K562 (cell line): ENCODE measurements around the gene RNF114. TPM values are rescaled to one million over a fixed set of nuclear protein-coding genes. Genes with fewer than 3 reads are reported as not detected.

Experiments
- CHD2 ChIP-seq: IDR thresholded peaks from 2 replicates; pipeline ENCODE4 v1.6.1; 2011; ENCODE audit warnings: low read depth, low read length
- KAT7 ChIP-seq: sonication (generic); formaldehyde crosslinking; IDR thresholded peaks from 2 replicates; pipeline ENCODE4 v1.8.0; 2022; ENCODE audit warnings: missing genetic modification reagents, mild to moderate bottlenecking, borderline replicate concordance
- KDM4B ChIP-seq, 2 experiments: fragments of 450-650 bp in 1 of 2; sonication (generic) in 1 of 2; IDR thresholded peaks; 2 replicates each; pipeline ENCODE4 v1.6.1; 2016 to 2017; ENCODE audit warnings: borderline replicate concordance in 2 of 2, antibody characterized with exemption in 1 of 2, low read depth in 1 of 2, mild to moderate bottlenecking in 1 of 2
- PHB2 ChIP-seq: fragments of 450-650 bp; IDR thresholded peaks from 2 replicates; pipeline ENCODE4 v1.6.1; 2017; ENCODE audit warnings: low read depth
- PRMT5 ChIP-seq: sonication (generic); formaldehyde crosslinking; IDR thresholded peaks from 2 replicates; pipeline ENCODE4 v1.5.0; 2020; ENCODE audit warnings: missing genetic modification reagents
- RAD51 ChIP-seq: fragments of 450-650 bp; IDR thresholded peaks from 2 replicates; pipeline ENCODE4 v1.7.1; 2016; ENCODE audit warnings: low read depth, mild to moderate bottlenecking, borderline replicate concordance
- RBM17 ChIP-seq: fragments of 200-400 bp; formaldehyde crosslinking; IDR thresholded peaks from 2 replicates; pipeline ENCODE4 v1.6.1; 2017; ENCODE audit warnings: low read depth, mild to moderate bottlenecking, low read length, borderline replicate concordance
- SRSF7 ChIP-seq: fragments of 200-400 bp; formaldehyde crosslinking; optimal IDR thresholded peaks from 2 replicates; pipeline ENCODE3; 2017; ENCODE audit warnings: mild to moderate bottlenecking, low read depth, low read length
- TAL1 ChIP-seq: fragments of 450-650 bp; IDR thresholded peaks from 2 replicates; pipeline ENCODE4 v1.6.1; 2016; ENCODE audit warnings: mild to moderate bottlenecking
- YY1 ChIP-seq, 3 experiments: IDR thresholded peaks; 2 replicates each; pipeline ENCODE4 v1.6.1; 2011; ENCODE audit warnings: low read length in 2 of 3, mild to moderate bottlenecking in 2 of 3, moderate library complexity in 2 of 3, borderline replicate concordance in 1 of 3, control low read depth in 1 of 3, low read depth in 1 of 3; ENCODE audit not compliant: insufficient read depth in 3 of 3, insufficient replicate concordance in 2 of 3, control insufficient read depth in 1 of 3, insufficient read length in 1 of 3; ENCODE audit errors: extremely low read depth in 1 of 3
- polyA plus RNA-seq, 8 experiments: library from polyadenylated mRNA; depleted of rRNA in 4 of 8; stranded (reverse) in 5 of 8; unstranded in 3 of 8; fragments of >200 nt; fragmentation: Nextera tagmentation in 2 of 8; fragmentation: Illumina TruSeq in 1 of 8; extraction: Ambion mirVana in 2 of 8; extraction: Trizol in 1 of 8; gene quantifications; 2 replicates each; pipeline versions ENCODE4 v1.2.1 to v1.2.3, GENCODE V29; 2011 to 2014; ENCODE audit warnings: inconsistent platforms in 1 of 8, missing spikeins in 1 of 8
- total RNA-seq, 7 experiments: library from RNA; depleted of rRNA in 6 of 7; stranded (reverse); fragments of >200 nt in 6 of 7; fragmentation: Illumina TruSeq in 2 of 7; extraction: Trizol in 2 of 7; gene quantifications; 2 replicates each; pipeline versions ENCODE4 v1.2.1 to v1.2.3, GENCODE V29; 2011 to 2021; ENCODE audit warnings: low replicate concordance in 1 of 7
- TF ChIP-seq, protein P1 (sequence below): fragments of 250-450 bp; sonication (Bioruptor Pico); IDR thresholded peaks from 2 replicates; pipeline ENCODE4 v1.6.1; 2021; ENCODE audit warnings: mild to moderate bottlenecking
- TF ChIP-seq, protein P2 (sequence below): fragments of 250-450 bp; sonication (Bioruptor Pico); IDR thresholded peaks from 2 replicates; pipeline ENCODE4 v1.8.0; 2021; ENCODE audit warnings: mild to moderate bottlenecking, moderate library complexity
- TF ChIP-seq, protein P3 (sequence below): fragments of 250-450 bp; sonication (Bioruptor Pico); IDR thresholded peaks from 2 replicates; pipeline ENCODE4 v1.9.0; 2021; ENCODE audit warnings: mild to moderate bottlenecking, inconsistent platforms
- TF ChIP-seq, protein P4 (sequence below): sonication (generic); formaldehyde crosslinking; IDR thresholded peaks from 2 replicates; pipeline ENCODE4 v1.8.0; 2022; ENCODE audit warnings: mild to moderate bottlenecking, missing genetic modification reagents
- TF ChIP-seq, protein P5 (sequence below): sonication (generic); formaldehyde crosslinking; IDR thresholded peaks from 2 replicates; pipeline ENCODE4 v1.8.0; 2023; ENCODE audit warnings: mild to moderate bottlenecking, missing genetic modification reagents
- TF ChIP-seq, protein P6 (sequence below): fragments of 450-650 bp; conservative IDR thresholded peaks from 2 replicates; pipeline ENCODE4 v1.6.1; 2016; ENCODE audit warnings: missing genetic modification characterization, low read depth, mild to moderate bottlenecking, control low read depth, missing compliant biosample characterization

RNF114 gene
- total and polyA plus RNA-seq, 9 of the 15 experiments (the other 6 are each of a cell fraction or from before 2014, with no cell fraction given): 38.6 to 111 (median 62.6) TPM

DNA sequence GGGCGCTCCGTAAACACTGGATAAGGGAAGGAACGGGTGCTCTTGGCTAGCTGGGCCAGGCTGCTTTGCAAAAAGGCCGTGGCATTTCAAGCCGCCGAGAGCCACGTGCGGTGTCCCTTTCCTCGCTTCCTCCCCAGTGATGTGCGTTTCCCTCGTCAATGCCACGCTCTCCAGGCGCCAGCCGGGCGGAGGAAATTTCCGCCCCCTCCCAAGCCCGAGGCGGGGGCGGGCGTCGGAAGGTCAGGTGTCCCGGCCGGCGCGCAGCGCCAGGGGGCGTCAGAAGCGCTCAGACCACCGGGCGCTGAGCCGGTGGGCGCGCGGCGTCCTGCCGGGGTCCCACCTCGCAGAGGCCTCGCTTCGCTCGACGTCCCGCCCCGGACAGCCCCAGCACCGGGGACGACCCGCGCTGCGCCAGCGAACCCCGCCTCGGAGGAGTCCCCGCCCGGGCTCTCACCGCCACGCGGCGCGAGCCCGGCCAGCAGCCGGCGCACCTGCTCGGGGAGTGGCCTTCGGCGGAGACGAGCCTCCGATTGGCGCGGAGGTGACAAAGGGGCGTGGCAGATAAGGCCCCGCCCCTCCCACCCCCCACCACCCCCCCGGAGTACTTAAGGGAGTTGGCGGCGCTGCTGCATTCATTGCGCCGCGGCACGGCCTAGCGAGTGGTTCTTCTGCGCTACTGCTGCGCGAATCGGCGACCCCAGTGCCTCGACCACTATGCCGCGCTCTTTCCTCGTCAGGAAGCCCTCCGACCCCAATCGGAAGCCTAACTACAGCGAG, 46.3 kb downstream of the RNF114 start, which contains the start of gene SNAI1 (continued):
- TF ChIP-seq, protein P1, sequence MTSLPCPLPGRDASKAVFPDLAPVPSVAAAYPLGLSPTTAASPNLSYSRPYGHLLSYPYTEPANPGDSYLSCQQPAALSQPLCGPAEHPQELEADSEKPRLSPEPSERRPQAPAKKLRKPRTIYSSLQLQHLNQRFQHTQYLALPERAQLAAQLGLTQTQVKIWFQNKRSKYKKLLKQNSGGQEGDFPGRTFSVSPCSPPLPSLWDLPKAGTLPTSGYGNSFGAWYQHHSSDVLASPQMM (CRISPR knock-in tag): no peak
- TF ChIP-seq CHD2 (no peak), RBM17 (no peak), YY1 (IDR thresholded peaks at IDR 0.05; ENCODE audit: borderline replicate concordance in 1 of 3, control insufficient read depth in 1 of 3, extremely low read depth in 1 of 3, insufficient read depth in 3 of 3, insufficient read length in 1 of 3, insufficient replicate concordance in 2 of 3, low read depth in 1 of 3, low read length in 2 of 3) (peak in 1 of 3 experiments; percentile 39), KAT7 (CRISPR knock-in tag) (no peak; the same call in 1 of the 2 replicates), RAD51 (0 out of 2 replicates have a peak, but pooled peaks have one; percentile 11), SRSF7 (no peak), PHB2 (no peak), PRMT5 (CRISPR knock-in tag) (peak; percentile 72; the same call in 1 of the 2 replicates), TAL1 (no peak), KDM4B (IDR thresholded peaks at IDR 0.05; ENCODE audit: borderline replicate concordance in 2 of 2, low read depth in 1 of 2) (no peak)
- TF ChIP-seq, protein P2, sequence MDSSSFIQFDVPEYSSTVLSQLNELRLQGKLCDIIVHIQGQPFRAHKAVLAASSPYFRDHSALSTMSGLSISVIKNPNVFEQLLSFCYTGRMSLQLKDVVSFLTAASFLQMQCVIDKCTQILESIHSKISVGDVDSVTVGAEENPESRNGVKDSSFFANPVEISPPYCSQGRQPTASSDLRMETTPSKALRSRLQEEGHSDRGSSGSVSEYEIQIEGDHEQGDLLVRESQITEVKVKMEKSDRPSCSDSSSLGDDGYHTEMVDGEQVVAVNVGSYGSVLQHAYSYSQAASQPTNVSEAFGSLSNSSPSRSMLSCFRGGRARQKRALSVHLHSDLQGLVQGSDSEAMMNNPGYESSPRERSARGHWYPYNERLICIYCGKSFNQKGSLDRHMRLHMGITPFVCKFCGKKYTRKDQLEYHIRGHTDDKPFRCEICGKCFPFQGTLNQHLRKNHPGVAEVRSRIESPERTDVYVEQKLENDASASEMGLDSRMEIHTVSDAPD (CRISPR knock-in tag): no peak
- TF ChIP-seq, protein P3, sequence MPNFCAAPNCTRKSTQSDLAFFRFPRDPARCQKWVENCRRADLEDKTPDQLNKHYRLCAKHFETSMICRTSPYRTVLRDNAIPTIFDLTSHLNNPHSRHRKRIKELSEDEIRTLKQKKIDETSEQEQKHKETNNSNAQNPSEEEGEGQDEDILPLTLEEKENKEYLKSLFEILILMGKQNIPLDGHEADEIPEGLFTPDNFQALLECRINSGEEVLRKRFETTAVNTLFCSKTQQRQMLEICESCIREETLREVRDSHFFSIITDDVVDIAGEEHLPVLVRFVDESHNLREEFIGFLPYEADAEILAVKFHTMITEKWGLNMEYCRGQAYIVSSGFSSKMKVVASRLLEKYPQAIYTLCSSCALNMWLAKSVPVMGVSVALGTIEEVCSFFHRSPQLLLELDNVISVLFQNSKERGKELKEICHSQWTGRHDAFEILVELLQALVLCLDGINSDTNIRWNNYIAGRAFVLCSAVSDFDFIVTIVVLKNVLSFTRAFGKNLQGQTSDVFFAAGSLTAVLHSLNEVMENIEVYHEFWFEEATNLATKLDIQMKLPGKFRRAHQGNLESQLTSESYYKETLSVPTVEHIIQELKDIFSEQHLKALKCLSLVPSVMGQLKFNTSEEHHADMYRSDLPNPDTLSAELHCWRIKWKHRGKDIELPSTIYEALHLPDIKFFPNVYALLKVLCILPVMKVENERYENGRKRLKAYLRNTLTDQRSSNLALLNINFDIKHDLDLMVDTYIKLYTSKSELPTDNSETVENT (CRISPR knock-in tag): peak; percentile 72
- TF ChIP-seq, protein P4, sequence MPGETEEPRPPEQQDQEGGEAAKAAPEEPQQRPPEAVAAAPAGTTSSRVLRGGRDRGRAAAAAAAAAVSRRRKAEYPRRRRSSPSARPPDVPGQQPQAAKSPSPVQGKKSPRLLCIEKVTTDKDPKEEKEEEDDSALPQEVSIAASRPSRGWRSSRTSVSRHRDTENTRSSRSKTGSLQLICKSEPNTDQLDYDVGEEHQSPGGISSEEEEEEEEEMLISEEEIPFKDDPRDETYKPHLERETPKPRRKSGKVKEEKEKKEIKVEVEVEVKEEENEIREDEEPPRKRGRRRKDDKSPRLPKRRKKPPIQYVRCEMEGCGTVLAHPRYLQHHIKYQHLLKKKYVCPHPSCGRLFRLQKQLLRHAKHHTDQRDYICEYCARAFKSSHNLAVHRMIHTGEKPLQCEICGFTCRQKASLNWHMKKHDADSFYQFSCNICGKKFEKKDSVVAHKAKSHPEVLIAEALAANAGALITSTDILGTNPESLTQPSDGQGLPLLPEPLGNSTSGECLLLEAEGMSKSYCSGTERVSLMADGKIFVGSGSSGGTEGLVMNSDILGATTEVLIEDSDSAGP (CRISPR knock-in tag): no peak
- TF ChIP-seq, protein P5, sequence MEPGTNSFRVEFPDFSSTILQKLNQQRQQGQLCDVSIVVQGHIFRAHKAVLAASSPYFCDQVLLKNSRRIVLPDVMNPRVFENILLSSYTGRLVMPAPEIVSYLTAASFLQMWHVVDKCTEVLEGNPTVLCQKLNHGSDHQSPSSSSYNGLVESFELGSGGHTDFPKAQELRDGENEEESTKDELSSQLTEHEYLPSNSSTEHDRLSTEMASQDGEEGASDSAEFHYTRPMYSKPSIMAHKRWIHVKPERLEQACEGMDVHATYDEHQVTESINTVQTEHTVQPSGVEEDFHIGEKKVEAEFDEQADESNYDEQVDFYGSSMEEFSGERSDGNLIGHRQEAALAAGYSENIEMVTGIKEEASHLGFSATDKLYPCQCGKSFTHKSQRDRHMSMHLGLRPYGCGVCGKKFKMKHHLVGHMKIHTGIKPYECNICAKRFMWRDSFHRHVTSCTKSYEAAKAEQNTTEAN (CRISPR knock-in tag): peak; percentile 83
- TF ChIP-seq, protein P6, sequence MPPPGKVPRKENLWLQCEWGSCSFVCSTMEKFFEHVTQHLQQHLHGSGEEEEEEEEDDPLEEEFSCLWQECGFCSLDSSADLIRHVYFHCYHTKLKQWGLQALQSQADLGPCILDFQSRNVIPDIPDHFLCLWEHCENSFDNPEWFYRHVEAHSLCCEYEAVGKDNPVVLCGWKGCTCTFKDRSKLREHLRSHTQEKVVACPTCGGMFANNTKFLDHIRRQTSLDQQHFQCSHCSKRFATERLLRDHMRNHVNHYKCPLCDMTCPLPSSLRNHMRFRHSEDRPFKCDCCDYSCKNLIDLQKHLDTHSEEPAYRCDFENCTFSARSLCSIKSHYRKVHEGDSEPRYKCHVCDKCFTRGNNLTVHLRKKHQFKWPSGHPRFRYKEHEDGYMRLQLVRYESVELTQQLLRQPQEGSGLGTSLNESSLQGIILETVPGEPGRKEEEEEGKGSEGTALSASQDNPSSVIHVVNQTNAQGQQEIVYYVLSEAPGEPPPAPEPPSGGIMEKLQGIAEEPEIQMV (tag): no peak
